UCSD-AML1 (cell line): ENCODE results near the gene SPATA31C1.
"Not testable (repeated sequence)": the region's sequence is repeated elsewhere in the genome, so short reads cannot be mapped to it uniquely, and the experiment has no call there.

Source experiments
- DNase-seq: peaks from one replicate; lab custom pipeline; 2025; ENCODE audit not compliant: unreplicated experiment; lab: John Stamatoyannopoulos, UW

Gene SPATA31C1

DNA sequence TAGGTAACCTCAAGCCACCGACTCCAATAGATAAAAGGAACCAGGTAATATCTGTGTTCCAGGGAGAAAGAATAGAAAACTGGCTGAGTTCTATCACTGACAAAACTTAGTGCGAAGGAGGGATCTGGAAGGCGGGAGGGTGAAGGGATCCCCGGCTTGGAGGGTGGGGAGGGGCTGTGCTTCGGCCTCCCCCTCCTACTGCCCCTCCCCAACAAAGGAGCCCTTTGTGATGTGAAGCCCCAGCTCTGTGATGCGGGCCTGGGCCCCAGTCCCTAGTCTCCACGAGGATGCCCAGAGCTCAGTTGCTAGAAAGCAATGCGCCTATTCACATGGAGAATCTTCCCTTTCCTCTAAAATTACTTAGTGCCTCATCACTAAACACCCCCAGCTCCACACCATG, at the start of gene SPATA31C1:
Gene SPATA31C1 (plus strand): TSS at position 301 of the 400 bp plus-strand sequence.
- not testable (repeated sequence) for DNase-seq

DNA sequence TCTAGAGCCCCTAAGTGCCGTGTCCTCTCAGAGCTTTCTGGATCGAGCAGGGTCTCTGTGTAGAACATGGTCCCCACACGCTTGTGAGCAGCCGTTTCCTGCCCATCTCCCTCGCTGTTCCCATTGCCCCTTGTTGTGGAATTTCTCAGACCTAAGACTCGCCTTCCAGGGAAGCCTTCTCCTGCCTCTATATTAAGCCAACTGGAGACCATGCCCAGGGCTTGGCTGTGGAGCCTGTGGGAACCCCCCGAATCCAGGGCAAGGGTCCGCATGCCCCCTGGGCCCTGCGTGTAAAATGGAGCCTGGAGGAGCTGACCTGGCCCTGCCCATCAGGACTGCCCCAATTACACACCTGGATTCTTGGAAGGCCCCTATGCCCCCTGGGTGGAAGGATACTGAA, 49.6 kb upstream of the SPATA31C1 start:
- no peak for DNase-seq

DNA sequence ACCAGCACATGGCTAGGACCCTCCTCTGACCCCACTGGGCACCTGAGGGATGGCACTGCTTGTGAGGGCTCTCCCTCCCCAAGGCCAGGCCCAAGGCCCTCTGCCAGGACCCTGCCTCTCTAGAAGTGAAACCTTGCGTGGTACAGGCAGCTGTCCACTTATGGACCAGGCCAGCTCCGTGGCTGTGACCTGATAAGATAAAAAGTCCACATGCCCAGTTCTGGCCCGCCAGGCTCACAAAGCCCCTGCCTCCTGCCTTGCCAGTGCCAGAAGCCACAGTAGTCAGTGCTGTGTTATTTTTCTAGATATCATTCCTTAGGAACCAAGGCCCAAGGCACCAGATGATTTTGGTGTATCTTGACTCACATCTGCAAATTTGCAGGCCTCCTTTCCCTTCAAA, 49.1 kb upstream of the SPATA31C1 start:
- no peak for DNase-seq

DNA sequence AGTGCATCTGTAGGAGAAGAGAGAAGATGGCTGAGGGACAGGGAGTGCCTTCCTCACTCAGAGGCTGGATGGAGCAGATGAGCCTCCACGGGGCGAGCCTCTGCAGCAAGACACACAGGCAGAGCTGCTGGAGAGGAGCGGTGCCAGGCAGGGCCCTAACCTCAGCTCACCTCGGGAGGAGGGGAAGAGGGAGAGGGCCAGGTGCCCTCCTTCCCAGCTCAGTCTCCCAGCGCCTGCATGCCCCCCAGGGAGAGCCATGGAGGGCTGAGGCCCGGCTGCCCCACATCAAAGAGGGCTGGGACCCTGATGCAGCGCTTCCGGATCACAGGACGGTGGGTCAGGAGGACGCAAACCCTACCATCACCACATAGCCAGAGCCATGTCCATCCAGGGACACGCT, 48.7 kb upstream of the SPATA31C1 start:
- DNase-seq, result no peak

DNA sequence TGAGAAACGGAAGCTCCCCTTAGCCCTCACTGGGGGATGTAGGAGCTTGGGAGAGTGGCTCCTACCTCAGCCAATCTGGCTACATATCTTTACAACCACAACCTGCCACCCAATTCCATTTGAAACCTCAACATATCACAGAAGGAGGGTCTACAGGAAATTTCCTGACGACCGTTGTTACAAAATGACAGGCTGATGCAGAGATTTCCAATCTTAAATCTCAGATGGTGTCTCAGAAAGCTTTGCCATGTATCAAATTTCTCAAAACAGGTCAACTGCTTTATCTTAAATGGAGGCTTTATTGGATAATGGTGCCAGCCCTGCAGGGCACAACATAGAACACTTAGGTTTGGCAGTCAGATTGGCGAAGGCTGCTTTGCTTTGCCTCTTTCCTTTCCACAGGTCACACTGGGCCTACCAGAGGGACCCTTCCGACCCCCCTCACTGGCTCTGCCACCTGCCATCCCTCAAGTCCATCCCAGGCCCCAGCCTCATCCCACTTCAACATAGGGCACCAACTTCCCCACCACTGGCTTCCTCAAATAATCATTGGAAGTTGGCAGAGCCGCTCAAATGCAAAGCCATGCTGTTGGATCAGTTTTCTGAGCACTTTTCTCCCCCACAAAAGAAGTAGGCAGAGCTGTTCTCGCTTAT, 46.2 kb upstream of the SPATA31C1 start:
- DNase-seq, result no peak

DNA sequence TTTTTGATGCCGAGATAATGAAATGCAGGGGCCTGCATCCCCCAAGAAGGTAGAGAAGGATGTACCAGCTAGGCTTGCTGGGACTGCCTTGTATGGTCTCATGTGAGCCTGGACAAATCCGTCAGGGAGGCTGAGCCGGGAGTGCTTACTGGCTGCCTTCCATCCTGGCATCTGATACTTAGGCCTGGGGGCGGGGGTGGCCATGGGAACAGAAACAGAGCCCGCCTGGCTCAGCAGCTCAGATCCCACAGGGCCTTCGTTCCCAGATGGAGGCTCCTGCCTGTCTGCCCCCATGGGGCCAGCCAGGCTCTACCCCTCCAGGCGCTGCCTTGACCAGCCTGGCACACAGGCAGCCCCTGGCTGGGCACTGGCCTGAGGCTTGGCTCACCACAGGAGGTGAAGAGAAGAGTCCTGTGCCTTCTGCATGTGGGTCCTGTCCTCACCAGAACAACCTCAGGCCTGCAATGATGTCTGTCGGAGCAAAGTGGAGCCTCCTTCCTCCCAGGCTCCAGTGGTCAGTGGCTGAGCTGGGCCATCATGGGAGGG, 45.6 kb upstream of the SPATA31C1 start:
- DNase-seq, result no peak

DNA sequence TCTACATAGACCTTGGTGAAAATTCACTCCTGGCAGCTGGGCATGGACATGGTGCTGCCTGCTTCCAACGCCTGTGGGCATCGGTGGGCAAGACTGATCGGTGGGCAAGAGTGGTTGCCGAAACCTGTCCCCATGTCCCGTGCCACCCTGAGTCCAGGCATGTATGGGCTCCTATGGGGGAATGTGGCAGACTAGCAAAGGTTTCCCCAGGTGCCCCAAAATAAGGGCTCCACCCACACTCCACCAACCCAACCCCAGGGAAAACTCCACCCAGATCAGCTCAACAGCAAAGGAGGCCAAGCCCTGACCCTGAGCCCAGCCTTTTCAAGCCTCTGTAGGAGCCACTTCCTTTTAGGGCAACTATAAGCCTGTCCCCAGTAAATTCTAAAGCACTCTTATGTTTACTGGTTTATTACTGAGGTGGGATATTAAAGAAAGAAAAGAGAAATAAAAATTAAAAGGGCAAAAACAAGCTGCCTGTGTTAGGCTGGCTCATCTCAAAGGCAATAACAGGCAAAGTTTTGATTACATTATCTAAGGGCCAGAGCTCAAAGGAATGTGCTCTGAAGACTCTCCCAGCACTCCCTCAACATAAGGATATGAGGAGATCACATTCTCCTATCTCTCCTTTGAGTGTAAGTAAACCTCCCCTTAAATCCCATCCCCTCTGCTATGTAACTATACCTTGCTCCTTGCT, 44.0 kb upstream of the SPATA31C1 start:
- DNase-seq, result no peak

DNA sequence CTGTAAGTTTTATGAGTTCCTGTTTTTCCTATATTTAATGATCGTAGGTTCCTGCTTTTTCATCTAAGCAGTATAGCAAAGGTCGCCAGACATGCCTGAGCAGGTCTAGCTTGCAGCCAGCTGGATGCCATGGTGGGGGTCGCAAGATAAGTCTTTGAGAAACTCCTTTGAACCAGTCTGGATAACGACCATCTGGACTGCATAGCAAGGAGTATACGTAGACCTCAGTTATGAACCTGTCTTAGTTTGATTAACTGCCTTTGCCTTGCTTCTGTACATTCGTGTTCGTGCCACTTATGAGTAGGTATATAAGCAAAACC, 43.5 kb upstream of the SPATA31C1 start:
- no peak for DNase-seq

DNA sequence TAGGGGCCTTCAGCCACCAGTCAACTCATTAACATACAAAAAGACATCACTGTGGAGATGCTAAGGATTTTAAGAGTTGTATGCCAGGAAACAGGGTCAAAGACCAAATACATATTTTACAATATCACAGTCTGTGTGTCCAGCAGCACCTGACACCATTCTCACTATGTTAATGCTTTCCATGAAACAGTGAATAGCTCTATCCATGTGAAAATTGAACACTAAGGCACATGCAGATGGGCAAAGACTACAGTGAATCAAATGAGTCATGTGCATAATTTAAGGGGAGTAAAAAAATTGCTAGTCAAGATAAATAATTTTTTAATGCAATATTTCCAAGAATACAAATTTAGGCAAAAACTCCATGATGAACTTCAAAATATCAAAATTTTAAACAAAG, 42.7 kb upstream of the SPATA31C1 start:
- no peak for DNase-seq

DNA sequence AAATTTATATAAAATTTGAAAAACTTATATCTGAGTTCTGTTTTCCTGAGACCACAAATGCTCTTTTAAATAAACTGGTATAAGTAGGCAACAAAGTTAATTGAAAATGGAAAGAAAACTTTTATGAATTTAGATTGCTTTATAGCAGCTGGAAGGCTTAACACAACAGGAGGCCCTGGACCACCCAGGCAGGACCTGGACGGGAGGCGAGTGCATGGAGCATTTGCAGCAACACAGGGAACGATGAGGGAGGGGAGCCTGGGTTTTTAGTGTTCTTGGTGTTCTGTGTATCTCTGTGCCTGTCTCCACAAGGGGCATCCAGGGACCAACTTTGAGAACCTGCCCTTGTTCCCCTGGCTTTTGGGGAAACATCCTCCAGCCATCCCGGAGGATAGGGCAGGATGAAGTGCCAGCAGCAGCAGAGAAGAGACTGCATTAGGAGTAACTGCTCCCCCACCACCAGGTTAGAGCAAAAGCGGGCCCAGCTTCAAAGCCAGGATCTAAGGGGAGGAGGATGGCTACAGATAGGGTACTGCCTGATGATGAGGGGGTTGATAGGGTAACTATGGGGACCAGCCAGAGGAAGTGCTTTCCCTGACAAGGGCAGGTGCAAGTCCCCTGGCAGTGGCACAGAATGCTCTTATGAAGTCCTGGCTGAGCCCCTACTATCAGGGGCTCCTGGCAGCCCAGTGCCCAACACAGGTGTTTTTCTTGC, 41.8 kb upstream of the SPATA31C1 start:
- no peak for DNase-seq

DNA sequence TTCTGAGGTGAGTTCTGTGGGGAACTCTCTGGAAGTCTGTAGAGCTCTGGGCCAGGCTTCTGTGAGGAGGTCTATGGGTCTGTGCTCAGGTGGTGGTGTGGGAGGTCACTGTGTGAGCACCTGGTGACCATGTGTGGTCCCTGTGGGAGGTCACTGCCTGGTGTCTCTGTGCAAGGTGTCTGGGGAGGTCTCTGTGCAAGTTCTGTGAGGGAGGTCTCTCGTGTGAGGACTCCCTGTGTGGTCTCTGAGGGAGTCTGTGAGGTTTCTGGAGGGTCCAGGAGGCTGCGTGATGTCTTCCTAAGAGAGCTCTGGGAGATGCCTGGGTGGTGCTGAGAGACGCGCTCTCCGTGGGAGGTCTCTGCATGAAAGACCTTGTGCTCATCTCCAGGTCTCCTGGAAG, 41.1 kb upstream of the SPATA31C1 start:
- no peak for DNase-seq

DNA sequence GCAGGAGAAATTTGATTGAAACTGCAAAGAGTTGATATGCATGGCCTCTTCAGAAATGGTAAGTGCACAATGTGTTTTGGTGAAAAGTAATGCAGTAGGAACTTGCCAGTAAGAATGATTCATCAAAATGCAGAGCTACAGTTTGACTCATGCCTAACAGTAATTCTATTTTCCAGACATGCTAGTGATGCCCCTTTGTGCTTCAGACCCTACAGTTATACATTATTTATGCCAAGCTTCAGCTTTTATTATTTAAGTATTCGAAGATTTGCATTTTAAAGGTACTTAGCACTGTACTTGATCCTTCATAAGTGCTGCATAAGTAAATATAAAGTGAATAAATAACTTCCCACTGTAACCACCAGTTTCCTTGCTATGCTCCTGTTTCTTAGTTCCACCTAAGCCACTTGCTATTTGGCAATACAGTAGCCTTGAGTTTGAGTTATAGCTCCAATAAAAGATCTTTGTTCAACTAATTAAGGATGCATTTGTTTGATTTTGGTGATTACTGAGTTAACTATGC, 38.7 kb upstream of the SPATA31C1 start:
- no peak for DNase-seq

DNA sequence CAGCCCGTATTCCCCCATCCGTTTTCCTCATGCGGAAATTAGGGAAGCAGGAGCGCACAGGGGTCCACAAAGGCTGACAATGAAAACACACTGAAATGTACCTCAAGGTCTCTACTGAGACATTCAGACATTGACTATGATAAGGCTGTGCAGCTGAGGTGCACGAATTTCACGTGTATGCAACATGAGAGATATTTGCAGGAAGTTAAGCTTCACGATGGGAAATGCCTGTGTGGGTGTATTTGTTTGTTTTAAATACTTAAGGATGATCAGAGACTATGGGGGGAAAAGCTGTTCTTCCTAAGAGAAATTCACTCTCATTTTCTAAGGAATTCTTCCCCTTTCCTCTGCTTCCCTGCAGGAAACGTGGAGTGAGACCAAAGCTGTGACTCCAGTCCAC, 37.6 kb upstream of the SPATA31C1 start:
- no peak for DNase-seq

DNA sequence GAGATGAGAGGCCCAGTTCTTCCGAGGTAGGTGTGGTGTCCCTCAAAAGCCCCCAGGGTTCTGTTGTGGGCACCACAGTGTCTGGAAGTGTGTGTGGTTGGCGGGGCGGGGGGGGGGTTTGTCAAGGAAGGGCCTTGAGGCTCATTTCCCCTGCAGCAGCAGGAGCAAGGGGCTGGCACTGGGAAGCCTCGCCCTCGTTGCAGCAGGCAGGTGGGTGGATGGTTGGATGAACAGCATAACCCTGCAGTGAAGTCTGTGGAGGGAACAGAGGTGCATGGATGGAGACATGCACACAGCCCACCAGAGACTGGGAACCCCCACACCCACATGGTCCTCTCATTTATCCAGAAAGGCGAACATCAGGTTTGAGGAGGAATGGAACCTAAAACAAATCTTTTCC, 37.1 kb upstream of the SPATA31C1 start:
- DNase-seq, result no peak

DNA sequence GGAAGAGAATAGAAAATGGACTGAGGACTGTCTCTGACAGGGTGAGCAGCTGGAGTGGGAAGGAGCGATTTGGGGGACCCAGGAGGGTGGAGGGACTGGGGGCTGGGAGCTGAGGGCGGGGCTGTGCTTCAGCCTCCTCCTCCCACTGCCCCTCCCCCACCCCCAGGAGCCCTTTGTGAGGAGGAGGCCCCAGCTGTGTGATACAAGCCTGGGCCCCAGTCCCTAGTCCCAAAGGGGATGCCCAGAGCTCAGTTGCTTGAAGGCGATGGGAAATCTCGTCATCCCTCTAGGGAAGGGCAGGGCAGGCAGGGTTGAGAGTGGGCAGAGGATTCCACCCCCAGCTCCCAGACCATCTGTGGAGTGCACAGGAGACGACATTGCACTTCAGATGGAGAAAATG, 35.1 kb upstream of the SPATA31C1 start, which contains the start of gene SPATA31E1:
Gene SPATA31E1 (plus strand): TSS at position 251 of the 400 bp plus-strand sequence. CDS start 15 bp downstream, at position 266.
- DNase-seq, result no peak

DNA sequence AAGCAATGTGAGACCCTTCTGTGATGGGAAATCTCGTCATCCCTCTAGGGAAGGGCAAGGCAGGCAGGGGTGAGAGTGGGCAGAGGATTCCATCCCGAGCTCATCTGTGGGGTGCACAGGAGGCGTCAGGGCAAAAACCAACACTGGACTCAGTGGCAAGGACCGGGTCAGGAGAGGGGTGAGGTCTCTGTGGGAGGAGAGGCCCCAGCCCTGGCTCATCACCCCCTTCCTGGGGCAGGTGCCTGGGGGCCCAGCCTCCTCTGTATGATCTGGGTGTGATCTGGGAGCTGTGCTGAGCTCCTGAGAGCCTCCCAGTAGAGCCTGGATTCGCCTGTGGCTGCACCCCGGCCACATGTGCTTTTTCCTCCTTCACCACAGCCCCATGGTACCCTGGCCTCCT, 34.5 kb upstream of the SPATA31C1 start:
- DNase-seq, result no peak

DNA sequence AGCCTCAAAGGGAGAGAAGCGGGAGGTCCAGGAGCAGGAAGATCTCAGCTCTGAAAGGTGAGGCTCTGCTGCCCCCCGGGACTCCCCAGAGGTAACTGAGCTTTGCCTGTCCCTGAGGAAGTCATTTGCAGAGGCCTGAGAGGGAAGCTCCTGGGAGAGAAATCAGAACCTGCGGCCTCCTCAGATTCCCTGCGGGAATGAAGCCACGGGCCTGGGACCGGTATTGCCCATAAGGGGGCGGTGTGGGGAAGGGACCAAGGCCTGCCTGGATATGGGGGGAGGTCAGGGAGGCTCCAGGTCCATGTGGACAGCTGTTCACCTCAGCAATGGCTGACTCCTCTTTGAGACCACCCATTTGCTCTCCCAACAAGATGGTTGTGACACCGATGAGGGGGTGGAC, 33.8 kb upstream of the SPATA31C1 start:
- DNase-seq, result no peak

DNA sequence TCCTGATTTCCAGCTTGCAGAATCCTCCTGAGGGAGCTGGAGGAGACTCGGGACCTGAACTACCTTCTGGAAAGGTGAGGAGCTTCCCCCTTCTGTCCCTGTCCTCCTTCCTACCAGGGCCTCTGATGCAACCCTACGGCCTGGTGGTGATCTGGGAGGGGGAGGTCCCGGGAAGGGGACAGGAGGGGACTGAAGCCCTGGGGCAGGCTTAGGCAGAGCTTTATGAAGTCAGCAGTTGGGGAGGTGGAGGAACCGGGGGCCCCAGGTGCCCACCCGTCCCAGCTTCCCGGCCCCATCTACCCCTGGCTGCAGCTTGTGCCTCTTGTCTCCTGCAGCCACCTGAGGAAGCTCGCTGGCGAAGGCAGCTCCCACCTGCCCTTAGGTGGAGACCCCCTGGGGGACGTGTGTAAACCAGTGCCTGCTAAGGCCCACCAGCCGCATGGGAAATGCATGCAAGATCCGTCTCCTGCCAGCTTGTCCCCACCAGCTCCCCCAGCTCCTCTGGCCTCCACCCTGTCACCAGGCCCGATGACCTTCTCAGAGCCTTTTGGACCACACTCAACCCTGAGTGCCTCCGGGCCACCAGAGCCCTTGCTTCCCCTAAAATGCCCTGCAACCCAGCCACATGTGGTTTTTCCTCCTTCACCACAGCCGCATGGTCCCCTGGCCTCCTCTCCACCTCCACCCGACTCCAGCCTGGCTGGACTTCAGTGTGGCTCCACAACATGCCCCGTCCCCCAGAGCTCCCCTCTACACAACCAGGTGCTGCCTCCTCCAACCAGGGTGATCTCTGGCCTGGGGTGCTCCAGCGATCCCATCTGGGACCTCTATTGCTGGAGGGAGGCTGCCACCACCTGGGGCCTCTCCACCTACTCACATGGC, 32.9 kb upstream of the SPATA31C1 start:
- DNase-seq, result no peak

DNA sequence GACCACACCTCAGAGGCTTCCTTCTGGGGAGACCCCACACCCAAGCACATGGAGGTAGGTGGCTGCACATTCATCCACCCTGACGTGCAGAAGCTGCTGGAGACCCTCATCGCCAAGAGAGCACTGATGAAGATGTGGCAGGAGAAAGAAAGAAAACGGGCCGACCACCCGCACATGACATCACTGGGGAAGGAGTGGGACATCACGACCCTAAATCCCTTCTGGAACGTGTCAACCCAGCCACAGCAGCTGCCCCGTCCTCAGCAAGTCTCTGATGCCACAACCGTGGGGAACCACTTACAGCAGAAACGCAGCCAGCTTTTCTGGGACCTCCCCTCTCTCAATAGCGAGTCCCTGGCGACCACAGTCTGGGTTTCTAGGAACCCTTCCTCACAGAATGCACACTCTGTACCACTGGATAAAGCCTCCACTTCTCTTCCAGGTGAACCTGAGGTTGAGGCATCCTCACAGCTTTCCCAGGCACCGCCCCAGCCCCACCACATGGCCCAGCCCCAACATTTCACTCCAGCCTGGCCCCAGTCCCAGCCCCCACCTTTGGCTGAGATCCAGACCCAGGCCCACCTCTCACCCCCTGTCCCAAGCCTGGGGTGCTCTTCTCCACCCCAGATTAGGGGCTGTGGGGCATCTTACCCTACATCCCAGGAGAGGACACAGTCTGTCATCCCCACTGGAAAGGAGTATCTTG, 32.1 kb upstream of the SPATA31C1 start:
- no peak for DNase-seq
